Suppressor macrophage treated with lipopolysaccharide for 1 hour (primary cell): ENCODE measurements around the gene CMTM5.
A peak's percentile ranks its signal among the peaks of the same experiment; 100 is the strongest.

Experiments used
- DNase-seq, 3 donors: peaks; one replicate each; pipeline ENCODE4 v3.0.0-alpha.2; 2020 to 2022

Gene CMTM5

GRCh38 chr14:23358553-23359166 lies 18.2 kb upstream of the CMTM5 start:
- DNase-seq: no peak

- DNase-seq: no peak
Measured at GRCh38 chr14:23359167-23359626, 17.6 kb upstream of the CMTM5 start.

- no peak for DNase-seq
Measured at GRCh38 chr14:23359722-23360447, 17.0 kb upstream of the CMTM5 start.

- DNase-seq: no peak
Measured at GRCh38 chr14:23360496-23360895, 16.4 kb upstream of the CMTM5 start.

- DNase-seq: no peak
Measured at GRCh38 chr14:23361320-23361719, 15.5 kb upstream of the CMTM5 start.

- DNase-seq: no peak
Measured at GRCh38 chr14:23361763-23362162, 15.1 kb upstream of the CMTM5 start.

- DNase-seq: no peak
Measured at GRCh38 chr14:23362200-23362599, 14.6 kb upstream of the CMTM5 start.

GRCh38 chr14:23364164-23365035 lies 12.4 kb upstream of the CMTM5 start:
- DNase-seq: no peak

GRCh38 chr14:23365036-23365731 lies 11.7 kb upstream of the CMTM5 start, which contains the start of gene EFS:
Gene EFS, minus strand, starts transcription at chr14:23365172. Its CDS starts 147 bp downstream, at chr14:23365025.
- peak in 1 of 3 donors; percentile 30 for DNase-seq

- no peak for DNase-seq
Measured at GRCh38 chr14:23365732-23366425, 11.0 kb upstream of the CMTM5 start.

GRCh38 chr14:23366426-23366921 lies 10.4 kb upstream of the CMTM5 start:
- no peak for DNase-seq

- DNase-seq: no peak
Measured at GRCh38 chr14:23370221-23370620, 6.6 kb upstream of the CMTM5 start.

- DNase-seq: no peak
Measured at GRCh38 chr14:23371865-23372264, 5.0 kb upstream of the CMTM5 start.

GRCh38 chr14:23372509-23372908 lies 4.3 kb upstream of the CMTM5 start, which contains the start of gene IL25:
Gene IL25, plus strand, starts transcription at chr14:23372809.
- no peak for DNase-seq

GRCh38 chr14:23373041-23373440 lies 3.8 kb upstream of the CMTM5 start:
- DNase-seq: no peak

GRCh38 chr14:23375527-23376251 lies 1.2 kb upstream of the CMTM5 start:
- no peak for DNase-seq

GRCh38 chr14:23377198-23377550 lies 328 bp downstream of the CMTM5 start:
- no peak for DNase-seq

GRCh38 chr14:23377573-23378563 lies 1.0 kb downstream of the CMTM5 start:
- no peak for DNase-seq

- no peak for DNase-seq
Measured at GRCh38 chr14:23378612-23379220, 1.9 kb downstream of the CMTM5 start.
